GM19099 (cell line): Measurements from ENCODE around the gene CDK6.

Source experiments
- POLR2A ChIP-seq: IDR thresholded peaks from 3 replicates; pipeline ENCODE4 v1.6.1; 2011; ENCODE audit warnings: low read depth; ENCODE audit not compliant: insufficient read length; ENCODE audit errors: extremely low read depth

Gene CDK6

GRCh38 chr7:92835261-92835850, 1.0 kb downstream of the CDK6 start:
- no peak for TF ChIP-seq POLR2A

GRCh38 chr7:92834507-92835260, 1.7 kb downstream of the CDK6 start:
- TF ChIP-seq POLR2A, result peak; percentile 43

- peak; percentile 74 for TF ChIP-seq POLR2A
Measured at GRCh38 chr7:92833766-92834506, 2.4 kb downstream of the CDK6 start.

- peak; percentile 38 for TF ChIP-seq POLR2A
Measured at GRCh38 chr7:92833024-92833765, 3.2 kb downstream of the CDK6 start.

GRCh38 chr7:92832534-92833023, 3.8 kb downstream of the CDK6 start:
- TF ChIP-seq POLR2A, result peak; percentile 51

GRCh38 chr7:92831716-92832533, 4.4 kb downstream of the CDK6 start:
- no peak for TF ChIP-seq POLR2A

GRCh38 chr7:92830532-92831110, 5.8 kb downstream of the CDK6 start:
- no peak for TF ChIP-seq POLR2A

GRCh38 chr7:92830027-92830426, 6.3 kb downstream of the CDK6 start:
- TF ChIP-seq POLR2A, result peak; percentile 3

GRCh38 chr7:92827464-92828120, 8.8 kb downstream of the CDK6 start:
- no peak for TF ChIP-seq POLR2A

GRCh38 chr7:92826258-92826938, 10.0 kb downstream of the CDK6 start:
- no peak for TF ChIP-seq POLR2A

- TF ChIP-seq POLR2A, result no peak
Measured at GRCh38 chr7:92824901-92825480, 11.4 kb downstream of the CDK6 start.

- TF ChIP-seq POLR2A, result no peak
Measured at GRCh38 chr7:92824450-92824849, 11.9 kb downstream of the CDK6 start.
